ENCODE results near the gene GNB3. TPM values are rescaled to one million over a fixed set of nuclear protein-coding genes. Genes with fewer than 3 reads are reported as not detected.

GNB3 gene
- polyA plus RNA-seq, 1 of the 3 experiments (the other 2 are of a cell fraction) = 12.9 TPM

- H2AFZ ChIP-seq (ENCODE audit: low read depth) = no peak overlapping the region
- H3K9me3 ChIP-seq = no peaks in the 10 kb centered on the region
- H3K27me3 ChIP-seq (ENCODE audit: insufficient read depth) = no peaks in the 10 kb centered on the region
- H3F3A ChIP-seq (replicated peaks; ENCODE audit: insufficient read depth) = peaks cover 4% of the 10 kb centered on the region
- ChIA-PET POLR2A (interaction anchor here (2.0 to 4.0 kb wide), 2 partner anchors 21 kb away, joined by 5 to 25 read pairs; partner anchors contain the start of genes CDCA3 and USP5), CTCF (interaction anchor here (0.7 to 14.1 kb wide), 6 partner anchors 16 to 229 kb away, joined by 3 to 246 read pairs (median 3); partner anchors contain the start of genes CDCA3, GNB3, MLF2 and USP5)
- H3K4me3 ChIP-seq (ENCODE audit: low read depth in 2 of 2, low read length in 1 of 2) = no peak overlapping the region
- peaks cover 5 to 23% of the 10 kb centered on the region in 2 experiments; a peak in 2 of 4 replicates for H3K4me1 ChIP-seq (ENCODE audit: control insufficient read depth in 1 of 2, insufficient read depth in 2 of 2, low read depth in 1 of 2, low read length in 1 of 2)
- TF ChIP-seq POLR2AphosphoS5 (IDR thresholded peaks at IDR 0.05; ENCODE audit: low read depth, low read length) (no peak), EZH2phosphoT487 (IDR thresholded peaks at IDR 0.05; ENCODE audit: borderline replicate concordance, low read depth) (no peak), MAX (IDR thresholded peaks at IDR 0.05; ENCODE audit: low read depth) (no peak), RCOR1 (IDR thresholded peaks at IDR 0.05; ENCODE audit: low read length) (no peak)
- peaks cover 31% of the 10 kb centered on the region for H3K79me2 ChIP-seq (ENCODE audit: insufficient read depth)
- DNase-seq = no peak
- no peak overlapping the region for H3K27ac ChIP-seq (ENCODE audit: low read depth in 2 of 2, low read length in 1 of 2)
- no peak overlapping the region for H3K9ac ChIP-seq
- H4K20me1 ChIP-seq (ENCODE audit: insufficient read depth) = 0 out of 2 replicates have a peak, but pooled peaks cover 11% of the 10 kb centered on the region
- H3K4me2 ChIP-seq = no peak overlapping the region
- H3K36me3 ChIP-seq (replicated peaks in 1 of 2; ENCODE audit: control insufficient read depth in 1 of 2, insufficient read depth in 2 of 2, low read length in 1 of 2) = peaks cover 32 to 40% of the 10 kb centered on the region in 2 experiments
- H3K9me2 ChIP-seq = no peaks in the 10 kb centered on the region
- 96% methylated on average over 12 of the region's 12 CpGs for WGBS (ENCODE audit: low lambda C conversion rate)
These were observed 9.2 kb upstream of the GNB3 start for GRCh38 chr12:6831450-6831995.

DNA sequence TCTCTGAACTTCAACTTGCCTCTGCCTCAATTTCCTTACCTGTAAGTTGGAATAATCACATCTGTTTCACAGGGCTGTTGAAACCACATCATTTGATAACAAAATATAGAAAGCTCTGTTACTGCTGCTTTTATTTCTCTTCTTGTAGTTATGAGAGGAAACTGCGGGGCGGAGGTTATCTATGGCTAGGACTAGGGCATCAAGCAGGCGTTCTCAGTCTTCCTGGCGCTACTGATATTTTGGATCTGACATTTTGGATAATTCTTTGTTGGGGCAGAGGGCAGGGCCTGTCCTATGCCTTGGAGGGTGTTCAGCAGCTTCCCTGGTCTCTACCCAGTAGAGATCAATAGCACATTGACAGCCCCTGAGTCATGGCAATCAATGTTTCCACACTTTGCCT is 8.6 kb upstream of the GNB3 start:
- Histone ChIP-seq H3K9ac (no peak overlapping the region), H3K4me3 (ENCODE audit: low read depth in 2 of 2, low read length in 1 of 2) (no peak overlapping the region), H3K36me3 (replicated peaks in 1 of 2; ENCODE audit: control insufficient read depth in 1 of 2, insufficient read depth in 2 of 2, low read length in 1 of 2) (peaks cover 32 to 46% of the 10 kb centered on the region in 2 experiments), H3K27ac (ENCODE audit: low read depth in 2 of 2, low read length in 1 of 2) (no peak overlapping the region), H3K79me2 (ENCODE audit: insufficient read depth) (peaks cover 31% of the 10 kb centered on the region), H3K4me2 (no peak overlapping the region), H3F3A (replicated peaks; ENCODE audit: insufficient read depth) (peaks cover under 1% of the 10 kb centered on the region), H3K27me3 (ENCODE audit: insufficient read depth) (no peaks in the 10 kb centered on the region), H3K9me3 (no peaks in the 10 kb centered on the region), H3K4me1 (ENCODE audit: control insufficient read depth in 1 of 2, insufficient read depth in 2 of 2, low read depth in 1 of 2, low read length in 1 of 2) (peaks cover 2 to 18% of the 10 kb centered on the region in 2 experiments; a peak in 2 of 4 replicates), H3K9me2 (no peaks in the 10 kb centered on the region), H4K20me1 (ENCODE audit: insufficient read depth) (0 out of 2 replicates have a peak, but pooled peaks cover 11% of the 10 kb centered on the region), H2AFZ (ENCODE audit: low read depth) (no peak overlapping the region)
- CTCF ChIA-PET = interaction anchor here (0.7 to 14.1 kb wide), 5 partner anchors 16 to 229 kb away, joined by 3 to 246 read pairs (median 3); partner anchors contain the start of genes CDCA3, GNB3, MLF2 and USP5
- 99% methylated on average over 4 of the region's 4 CpGs for WGBS (ENCODE audit: low lambda C conversion rate)
- DNase-seq = no peak
- POLR2A ChIA-PET = interaction anchor here (2.0 kb wide), 1 partner anchor 21 kb away, joined by 5 read pairs; no protein-coding TSS in a partner anchor
- TF ChIP-seq FOXM1 (IDR thresholded peaks at IDR 0.05; ENCODE audit: low read depth) = no peak
- TF ChIP-seq TAF1 (IDR thresholded peaks at IDR 0.05; ENCODE audit: borderline replicate concordance, low read depth, low read length) = no peak
- TF ChIP-seq, protein P1, sequence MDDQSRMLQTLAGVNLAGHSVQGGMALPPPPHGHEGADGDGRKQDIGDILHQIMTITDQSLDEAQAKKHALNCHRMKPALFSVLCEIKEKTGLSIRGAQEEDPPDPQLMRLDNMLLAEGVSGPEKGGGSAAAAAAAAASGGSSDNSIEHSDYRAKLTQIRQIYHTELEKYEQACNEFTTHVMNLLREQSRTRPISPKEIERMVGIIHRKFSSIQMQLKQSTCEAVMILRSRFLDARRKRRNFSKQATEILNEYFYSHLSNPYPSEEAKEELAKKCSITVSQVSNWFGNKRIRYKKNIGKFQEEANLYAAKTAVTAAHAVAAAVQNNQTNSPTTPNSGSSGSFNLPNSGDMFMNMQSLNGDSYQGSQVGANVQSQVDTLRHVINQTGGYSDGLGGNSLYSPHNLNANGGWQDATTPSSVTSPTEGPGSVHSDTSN (IDR thresholded peaks at IDR 0.05) = no peak
- TF ChIP-seq, protein P2, sequence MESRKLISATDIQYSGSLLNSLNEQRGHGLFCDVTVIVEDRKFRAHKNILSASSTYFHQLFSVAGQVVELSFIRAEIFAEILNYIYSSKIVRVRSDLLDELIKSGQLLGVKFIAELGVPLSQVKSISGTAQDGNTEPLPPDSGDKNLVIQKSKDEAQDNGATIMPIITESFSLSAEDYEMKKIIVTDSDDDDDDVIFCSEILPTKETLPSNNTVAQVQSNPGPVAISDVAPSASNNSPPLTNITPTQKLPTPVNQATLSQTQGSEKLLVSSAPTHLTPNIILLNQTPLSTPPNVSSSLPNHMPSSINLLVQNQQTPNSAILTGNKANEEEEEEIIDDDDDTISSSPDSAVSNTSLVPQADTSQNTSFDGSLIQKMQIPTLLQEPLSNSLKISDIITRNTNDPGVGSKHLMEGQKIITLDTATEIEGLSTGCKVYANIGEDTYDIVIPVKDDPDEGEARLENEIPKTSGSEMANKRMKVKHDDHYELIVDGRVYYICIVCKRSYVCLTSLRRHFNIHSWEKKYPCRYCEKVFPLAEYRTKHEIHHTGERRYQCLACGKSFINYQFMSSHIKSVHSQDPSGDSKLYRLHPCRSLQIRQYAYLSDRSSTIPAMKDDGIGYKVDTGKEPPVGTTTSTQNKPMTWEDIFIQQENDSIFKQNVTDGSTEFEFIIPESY (IDR thresholded peaks at IDR 0.05; ENCODE audit: borderline replicate concordance, low read depth) = no peak
- no peak for TF ChIP-seq POLR2AphosphoS5 (IDR thresholded peaks at IDR 0.05; ENCODE audit: low read depth, low read length)
- no peak for TF ChIP-seq GATA2 (CRISPR knock-in tag; IDR thresholded peaks at IDR 0.05)
- no peak for TF ChIP-seq NRF1 (IDR thresholded peaks at IDR 0.05; ENCODE audit: low read depth, low read length)
- no peak for TF ChIP-seq FOXJ3 (CRISPR knock-in tag; IDR thresholded peaks at IDR 0.05)
- no peak for TF ChIP-seq RAD21 (IDR thresholded peaks at IDR 0.05; ENCODE audit: low read length)

Measured in SK-N-SH (cell line).